Heart left ventricle (tissue), 13 donors: ENCODE results near the gene HSBP1L1.

Source experiments
- CTCF ChIP-seq, 12 donors: fragments of 200-600 bp; sonication (generic) in 4 of 12; IDR thresholded peaks; one replicate each; pipeline versions ENCODE4 v1.5.0 to v1.8.0; 2018 to 2022; ENCODE audit warnings: antibody characterized with exemption in 12 of 12, mild to moderate bottlenecking in 5 of 12
- POLR2A ChIP-seq, 2 donors: fragments of 450-650 bp; IDR thresholded peaks; one replicate each; pipeline ENCODE4 v1.6.1; 2017; ENCODE audit warnings: antibody characterized with exemption in 2 of 2, mild to moderate bottlenecking in 2 of 2, moderate library complexity in 2 of 2
- donor health status: ischemic (EF 13 %, LVEDD 7.1; RV severe dilation, severe dysfunction).
- donor health status: DM: no; HTN: yes; CAD: no.
- donor health status: DM: no; HTN: no; CAD: no.
- donor health status: ischemic (EF 25% LVEDD 6.9; RV normal size, moderate dysfunction).
- donor health status: ischemic (EF 25% LVEDD 5.7; RV mildly dilated, moderate dysfunction).
- donor health status: ischemic (EF 35%, LVEDD 5.7; RV mildly dilated, moderate dysfunction).
- donor health status: nonischemic (EF 11% LVEDD 7.7; RV severe dilation, severe dysfunction).
- donor health status: DM: yes; HTN: yes; CAD: no.
- donor health status: PGD.
- donor health status: ischemic (EF 29% LVEDD 5.4; RV normal size, mild dysfunction).
- donor health status: nonischemic (EF 23%, LVEDD 6.1; RV moderate dilation, normal function).

DNA sequence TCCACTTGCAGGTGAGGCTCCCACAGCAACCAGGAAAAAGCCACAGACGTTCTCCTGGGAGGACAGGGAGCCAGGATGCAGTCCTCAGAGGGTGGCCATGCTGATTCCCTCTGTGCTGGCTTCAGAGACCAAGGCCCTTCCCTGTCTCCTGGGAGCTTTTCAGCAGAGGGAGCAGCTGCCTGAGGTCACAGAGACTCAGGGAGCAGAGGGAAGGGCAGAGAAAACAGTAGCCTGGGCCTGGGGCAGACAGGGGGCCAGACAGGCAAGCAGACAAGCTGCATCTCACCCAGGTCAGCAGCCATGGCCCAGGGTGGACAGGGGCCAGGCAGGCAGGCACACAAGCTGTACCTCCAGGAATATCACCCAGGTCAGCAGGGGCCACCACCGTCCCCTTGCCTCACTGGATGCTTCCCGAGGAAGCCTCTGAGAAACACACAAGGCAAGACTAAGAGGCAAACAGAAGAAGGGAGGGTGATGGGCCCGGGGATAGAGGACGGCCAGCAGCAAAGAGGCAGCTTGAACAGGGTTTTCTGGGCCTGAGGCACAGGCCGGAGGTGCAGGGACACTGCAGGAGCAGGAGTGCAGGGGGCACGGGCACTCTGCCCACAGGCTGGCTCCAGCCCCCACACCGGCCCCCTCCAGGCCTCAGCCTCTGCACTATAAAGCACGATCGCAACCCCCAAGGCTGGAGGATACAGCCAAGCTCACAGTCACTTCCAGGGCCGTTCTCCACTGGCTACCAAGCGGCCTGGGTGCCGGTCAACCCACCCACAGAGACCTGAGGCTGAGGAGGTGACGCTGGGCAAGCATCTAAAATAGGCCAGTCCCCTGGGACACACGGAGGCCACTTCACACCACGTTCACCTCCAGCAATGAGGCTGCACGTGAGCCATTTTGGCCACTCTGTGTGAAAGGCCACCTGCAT, 19.1 kb upstream of the HSBP1L1 start:
- no peak for TF ChIP-seq CTCF (IDR thresholded peaks at IDR 0.05)
- no peak for TF ChIP-seq POLR2A (IDR thresholded peaks at IDR 0.05)
